Measurements from ENCODE around the gene FAM89B. TPM values are rescaled to one million over a fixed set of nuclear protein-coding genes. Genes with fewer than 3 reads are reported as not detected.

Gene FAM89B
- total RNA-seq, 2 donors from 2014 or later, result 53.3 to 127 TPM

DNA sequence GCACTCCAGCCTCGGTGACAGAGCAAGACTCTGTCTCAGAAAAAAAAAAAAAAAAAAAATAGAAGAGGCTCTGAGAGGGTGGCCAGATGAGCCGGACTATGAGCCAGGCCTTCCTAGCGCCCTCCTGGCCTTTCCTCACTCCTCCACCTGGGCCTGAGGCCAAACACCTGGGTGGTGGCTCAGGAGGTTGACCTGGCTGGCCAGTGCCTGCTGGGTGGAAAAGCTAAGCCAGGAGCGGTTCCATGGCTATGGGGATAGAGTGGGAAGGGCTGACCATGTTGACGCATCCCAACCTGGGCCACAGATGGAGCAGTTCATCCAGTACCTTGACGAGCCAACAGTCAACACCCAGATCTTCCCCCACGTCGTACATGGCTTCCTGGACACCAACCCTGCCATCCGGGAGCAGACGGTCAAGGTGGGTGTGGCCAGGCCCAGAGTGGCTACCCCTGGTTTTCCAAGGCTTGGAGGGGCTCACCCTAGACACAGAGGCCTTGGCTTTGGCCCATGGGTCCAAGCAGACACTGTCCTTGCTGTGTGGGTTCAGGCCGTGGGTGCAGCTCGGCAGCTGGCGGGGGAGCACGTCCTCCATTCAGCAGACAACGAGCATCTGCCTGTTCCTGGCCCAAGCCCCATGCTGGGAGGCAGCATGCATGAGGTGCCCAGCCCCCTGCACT is 39.8 kb upstream of the FAM89B start:
- DNase-seq (ENCODE audit: low spot score) (no peak), ATAC-seq (ENCODE audit: insufficient number of reproducible peaks, low FRiP score, low read depth) (no peak)
- TF ChIP-seq, protein P1, sequence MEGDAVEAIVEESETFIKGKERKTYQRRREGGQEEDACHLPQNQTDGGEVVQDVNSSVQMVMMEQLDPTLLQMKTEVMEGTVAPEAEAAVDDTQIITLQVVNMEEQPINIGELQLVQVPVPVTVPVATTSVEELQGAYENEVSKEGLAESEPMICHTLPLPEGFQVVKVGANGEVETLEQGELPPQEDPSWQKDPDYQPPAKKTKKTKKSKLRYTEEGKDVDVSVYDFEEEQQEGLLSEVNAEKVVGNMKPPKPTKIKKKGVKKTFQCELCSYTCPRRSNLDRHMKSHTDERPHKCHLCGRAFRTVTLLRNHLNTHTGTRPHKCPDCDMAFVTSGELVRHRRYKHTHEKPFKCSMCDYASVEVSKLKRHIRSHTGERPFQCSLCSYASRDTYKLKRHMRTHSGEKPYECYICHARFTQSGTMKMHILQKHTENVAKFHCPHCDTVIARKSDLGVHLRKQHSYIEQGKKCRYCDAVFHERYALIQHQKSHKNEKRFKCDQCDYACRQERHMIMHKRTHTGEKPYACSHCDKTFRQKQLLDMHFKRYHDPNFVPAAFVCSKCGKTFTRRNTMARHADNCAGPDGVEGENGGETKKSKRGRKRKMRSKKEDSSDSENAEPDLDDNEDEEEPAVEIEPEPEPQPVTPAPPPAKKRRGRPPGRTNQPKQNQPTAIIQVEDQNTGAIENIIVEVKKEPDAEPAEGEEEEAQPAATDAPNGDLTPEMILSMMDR (IDR thresholded peaks at IDR 0.05), result no peak
- H3K27ac ChIP-seq, result no peak overlapping the region
- no peaks in the 10 kb centered on the region for H3K9me3 ChIP-seq
- peaks cover 45% of the 10 kb centered on the region for H3K36me3 ChIP-seq
- H3K4me3 ChIP-seq, result no peak overlapping the region
- no peaks in the 10 kb centered on the region for H3K4me1 ChIP-seq (ENCODE audit: control insufficient read depth in 1 of 2, low read depth in 2 of 2)
- no peaks in the 10 kb centered on the region for H3K27me3 ChIP-seq (replicated peaks; ENCODE audit: insufficient read depth)

GRCh38 chr11:65535102-65535501 is 37.2 kb upstream of the FAM89B start:
- Histone ChIP-seq H3K9me3 (no peaks in the 10 kb centered on the region), H3K27ac (no peak overlapping the region), H3K36me3 (peaks cover 63% of the 10 kb centered on the region), H3K4me1 (ENCODE audit: control insufficient read depth in 1 of 2, low read depth in 2 of 2) (peaks cover 3 to 9% of the 10 kb centered on the region in 2 donors), H3K27me3 (replicated peaks; ENCODE audit: insufficient read depth) (no peaks in the 10 kb centered on the region), H3K4me3 (no peak overlapping the region)
- TF ChIP-seq, protein P1 (IDR thresholded peaks at IDR 0.05), result no peak
- ATAC-seq (ENCODE audit: insufficient number of reproducible peaks, low FRiP score, low read depth) (no peak), DNase-seq (ENCODE audit: low spot score) (no peak)

DNA sequence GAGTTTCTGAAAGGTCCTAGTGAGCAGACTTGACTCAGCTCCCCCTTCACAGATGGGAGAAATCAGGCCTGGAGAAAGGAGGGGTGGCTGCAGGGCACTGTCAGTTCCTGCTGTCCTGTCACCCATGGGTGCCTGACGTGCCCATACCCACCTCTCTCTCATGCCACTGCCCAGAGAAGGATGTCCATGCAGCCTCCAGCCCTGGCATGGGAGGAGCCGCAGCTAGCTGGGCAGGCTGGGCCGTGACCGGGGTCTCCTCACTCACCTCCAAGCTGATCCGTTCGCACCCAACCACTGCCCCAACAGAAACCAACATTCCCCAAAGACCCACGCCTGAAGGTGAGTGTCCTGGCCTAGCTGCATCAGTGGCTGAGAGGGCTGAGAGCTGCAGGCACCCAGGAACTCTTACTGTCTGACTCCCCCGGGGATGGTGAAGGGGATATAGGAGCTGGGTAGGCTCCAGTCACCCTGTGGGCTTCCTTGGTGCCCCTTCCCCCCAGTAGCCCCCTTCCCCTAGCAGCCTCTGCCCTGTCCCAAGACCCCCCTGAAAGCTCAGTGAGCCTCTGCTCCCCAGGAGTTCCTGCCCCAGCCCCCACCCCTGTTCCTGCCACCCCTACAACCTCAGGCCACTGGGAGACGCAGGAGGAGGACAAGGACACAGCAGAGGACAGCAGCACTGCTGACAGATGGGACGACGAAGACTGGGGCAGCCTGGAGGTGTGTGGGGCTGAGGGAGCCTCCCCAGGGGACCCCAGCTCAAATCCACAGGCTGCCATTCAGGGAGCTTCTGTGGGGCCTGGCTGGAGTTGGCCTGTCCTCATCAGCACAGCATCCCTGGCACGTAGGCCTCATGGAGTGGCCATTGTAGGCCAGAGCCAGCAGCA is 35.7 kb upstream of the FAM89B start:
- H3K27me3 ChIP-seq (replicated peaks; ENCODE audit: insufficient read depth), result no peaks in the 10 kb centered on the region
- TF ChIP-seq, protein P1 (IDR thresholded peaks at IDR 0.05), result no peak
- no peak overlapping the region for H3K4me3 ChIP-seq
- H3K9me3 ChIP-seq, result no peaks in the 10 kb centered on the region
- no peak for DNase-seq (ENCODE audit: low spot score)
- peaks cover 47% of the 10 kb centered on the region for H3K36me3 ChIP-seq
- peaks cover 9 to 21% of the 10 kb centered on the region in 2 donors for H3K4me1 ChIP-seq (ENCODE audit: control insufficient read depth in 1 of 2, low read depth in 2 of 2)
- no peak for ATAC-seq (ENCODE audit: insufficient number of reproducible peaks, low FRiP score, low read depth)
- no peak overlapping the region for H3K27ac ChIP-seq

GRCh38 chr11:65537296-65537597 is 35.1 kb upstream of the FAM89B start:
- Histone ChIP-seq H3K4me3 (no peak overlapping the region), H3K4me1 (ENCODE audit: control insufficient read depth in 1 of 2, low read depth in 2 of 2) (peaks cover 10 to 26% of the 10 kb centered on the region in 2 donors), H3K36me3 (peaks cover 42% of the 10 kb centered on the region), H3K27ac (no peak overlapping the region), H3K9me3 (no peaks in the 10 kb centered on the region), H3K27me3 (replicated peaks; ENCODE audit: insufficient read depth) (no peaks in the 10 kb centered on the region)
- no peak for ATAC-seq (ENCODE audit: insufficient number of reproducible peaks, low FRiP score, low read depth)
- TF ChIP-seq, protein P1 (IDR thresholded peaks at IDR 0.05), result no peak
- no peak for DNase-seq (ENCODE audit: low spot score)

DNA sequence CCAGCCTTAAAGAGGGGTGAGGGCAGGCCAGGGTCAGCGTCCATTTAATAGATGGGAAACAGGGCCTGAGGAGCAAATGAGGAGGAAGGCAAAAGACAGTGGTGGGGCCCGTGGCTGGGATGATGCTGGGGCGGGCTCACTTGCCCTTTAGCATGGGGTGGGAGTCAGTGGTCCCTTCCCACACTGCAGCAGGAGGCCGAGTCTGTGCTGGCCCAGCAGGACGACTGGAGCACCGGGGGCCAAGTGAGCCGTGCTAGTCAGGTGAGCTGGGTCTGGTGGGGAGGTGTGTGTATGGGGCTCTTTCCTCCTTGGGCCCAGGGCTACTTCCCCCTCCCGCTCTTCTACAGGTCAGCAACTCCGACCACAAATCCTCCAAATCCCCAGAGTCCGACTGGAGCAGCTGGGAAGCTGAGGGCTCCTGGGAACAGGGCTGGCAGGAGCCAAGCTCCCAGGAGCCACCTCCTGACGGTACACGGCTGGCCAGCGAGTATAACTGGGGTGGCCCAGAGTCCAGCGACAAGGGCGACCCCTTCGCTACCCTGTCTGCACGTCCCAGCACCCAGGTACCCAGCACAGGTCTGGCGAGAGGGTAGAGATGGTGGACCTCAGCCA is 34.6 kb upstream of the FAM89B start:
- H3K36me3 ChIP-seq, result peaks cover 40% of the 10 kb centered on the region
- no peaks in the 10 kb centered on the region for H3K9me3 ChIP-seq
- TF ChIP-seq, protein P1 (IDR thresholded peaks at IDR 0.05), result no peak
- no peak for DNase-seq (ENCODE audit: low spot score)
- no peaks in the 10 kb centered on the region for H3K27me3 ChIP-seq (replicated peaks; ENCODE audit: insufficient read depth)
- no peak for ATAC-seq (ENCODE audit: insufficient number of reproducible peaks, low FRiP score, low read depth)
- H3K27ac ChIP-seq, result no peak overlapping the region
- H3K4me3 ChIP-seq, result no peak overlapping the region
- H3K4me1 ChIP-seq (ENCODE audit: control insufficient read depth in 1 of 2, low read depth in 2 of 2), result peaks cover 10 to 26% of the 10 kb centered on the region in 2 donors
